ENCODE data around the gene RYR1. TPM values are rescaled to one million over a fixed set of nuclear protein-coding genes. Genes with fewer than 3 reads are reported as not detected.
"Not testable (repeated sequence)": the region's sequence is repeated elsewhere in the genome, so short reads cannot be mapped to it uniquely, and the experiment has no call there.

RYR1 gene
- polyA plus RNA-seq, 1 experiment = not detected

DNA sequence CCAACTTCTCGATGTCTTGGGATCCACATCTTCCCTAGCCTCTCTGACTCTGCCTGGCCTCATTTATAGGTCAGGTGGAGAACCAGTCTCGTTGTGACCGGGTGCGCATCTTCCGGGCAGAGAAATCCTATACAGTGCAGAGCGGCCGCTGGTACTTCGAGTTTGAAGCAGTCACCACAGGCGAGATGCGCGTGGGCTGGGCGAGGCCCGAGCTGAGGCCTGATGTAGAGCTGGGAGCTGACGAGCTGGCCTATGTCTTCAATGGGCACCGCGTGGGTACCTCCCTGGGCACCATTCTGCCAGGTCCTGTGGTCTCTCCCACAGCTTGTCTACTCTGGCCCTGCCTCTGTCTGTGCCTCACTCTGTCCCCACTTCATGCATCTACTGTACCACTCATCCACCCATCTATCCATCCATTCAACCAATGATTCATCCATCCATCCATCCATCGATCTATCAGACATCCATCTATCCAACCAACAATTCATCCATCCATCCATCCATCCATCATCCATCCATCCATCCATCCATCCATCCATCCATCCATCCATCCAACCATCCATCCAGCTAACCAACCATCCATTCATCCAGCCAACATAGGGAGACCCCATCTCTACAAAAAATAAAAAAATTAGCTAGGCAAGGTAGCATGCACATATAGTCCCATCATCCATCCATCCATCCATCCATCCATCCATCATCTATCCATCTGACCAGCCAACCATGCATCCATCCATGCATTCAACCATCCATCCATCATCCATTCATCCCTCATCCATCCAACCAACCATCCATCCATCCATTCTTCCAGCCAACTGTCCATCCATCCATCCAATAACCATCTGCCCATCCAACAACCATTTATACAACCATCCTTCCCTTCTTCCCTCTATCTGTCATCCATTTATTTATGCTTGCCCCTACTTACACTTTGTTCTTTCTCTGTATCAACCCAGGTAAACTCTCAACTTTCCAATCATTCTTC, 34.3 kb downstream of the RYR1 start:
- POLR2A ChIA-PET = interaction anchor here (0.5 kb wide), 1 partner anchor 470 kb away, joined by 5 read pairs; no protein-coding TSS in a partner anchor
- TF ChIP-seq CTCF (IDR thresholded peaks at IDR 0.05; ENCODE audit: low read depth, low read length) = no peak
- no peak for DNase-seq (ENCODE audit: low read depth, low spot score)
- Histone ChIP-seq H3K27me3 (ENCODE audit: control insufficient read depth, insufficient read depth, low read length) (peaks cover 4% of the 10 kb centered on the region), H3K27ac (ENCODE audit: low read depth, low read length) (no peak overlapping the region), H3K4me3 (ENCODE audit: low read depth, low read length) (no peak overlapping the region), H3K9me3 (ENCODE audit: control insufficient read depth, insufficient read depth, low read length) (peaks cover 8% of the 10 kb centered on the region; the same call in 1 of the 2 replicates)
- CTCF ChIA-PET = interaction anchor here (0.6 kb wide), 1 partner anchor 11 kb away, joined by 3 read pairs; no protein-coding TSS in a partner anchor

DNA sequence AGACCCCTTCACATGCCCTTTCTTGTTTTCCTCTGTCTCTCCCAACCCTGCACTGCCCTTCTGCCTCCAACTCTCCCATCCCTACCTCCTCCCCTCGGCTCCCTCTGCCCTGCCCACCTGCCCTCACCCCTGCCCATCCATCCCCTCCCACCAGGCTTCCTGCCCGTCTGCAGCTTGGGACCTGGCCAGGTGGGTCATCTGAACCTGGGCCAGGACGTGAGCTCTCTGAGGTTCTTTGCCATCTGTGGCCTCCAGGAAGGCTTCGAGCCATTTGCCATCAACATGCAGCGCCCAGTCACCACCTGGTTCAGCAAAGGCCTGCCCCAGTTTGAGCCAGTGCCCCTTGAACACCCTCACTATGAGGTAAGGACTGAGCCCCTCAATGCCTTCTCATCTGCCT, 35.7 kb downstream of the RYR1 start:
- Histone ChIP-seq H3K27ac (ENCODE audit: low read depth, low read length) (no peak overlapping the region), H3K27me3 (ENCODE audit: control insufficient read depth, insufficient read depth, low read length) (peaks cover 4% of the 10 kb centered on the region), H3K4me3 (ENCODE audit: low read depth, low read length) (no peak overlapping the region), H3K9me3 (ENCODE audit: control insufficient read depth, insufficient read depth, low read length) (peaks cover 6% of the 10 kb centered on the region; the same call in 1 of the 2 replicates)
- POLR2A ChIA-PET = no interaction called here
- CTCF ChIA-PET = no interaction called here
- no peak for DNase-seq (ENCODE audit: low read depth, low spot score)
- no peak for TF ChIP-seq CTCF (IDR thresholded peaks at IDR 0.05; ENCODE audit: low read depth, low read length)

- CTCF ChIA-PET = interaction anchor here (0.5 kb wide), 1 partner anchor 32 kb away, joined by 5 read pairs; no protein-coding TSS in a partner anchor
- Histone ChIP-seq H3K27me3 (ENCODE audit: control insufficient read depth, insufficient read depth, low read length) (peaks cover 4% of the 10 kb centered on the region), H3K27ac (ENCODE audit: low read depth, low read length) (no peak overlapping the region), H3K4me3 (ENCODE audit: low read depth, low read length) (no peak overlapping the region), H3K9me3 (ENCODE audit: control insufficient read depth, insufficient read depth, low read length) (peaks cover 4% of the 10 kb centered on the region; the same call in 1 of the 2 replicates)
- TF ChIP-seq CTCF (IDR thresholded peaks at IDR 0.05; ENCODE audit: low read depth, low read length) = no peak
- POLR2A ChIA-PET = no interaction called here
- DNase-seq (ENCODE audit: low read depth, low spot score) = no peak
Measured at GRCh38 chr19:38470788-38471480, 37.4 kb downstream of the RYR1 start.

DNA sequence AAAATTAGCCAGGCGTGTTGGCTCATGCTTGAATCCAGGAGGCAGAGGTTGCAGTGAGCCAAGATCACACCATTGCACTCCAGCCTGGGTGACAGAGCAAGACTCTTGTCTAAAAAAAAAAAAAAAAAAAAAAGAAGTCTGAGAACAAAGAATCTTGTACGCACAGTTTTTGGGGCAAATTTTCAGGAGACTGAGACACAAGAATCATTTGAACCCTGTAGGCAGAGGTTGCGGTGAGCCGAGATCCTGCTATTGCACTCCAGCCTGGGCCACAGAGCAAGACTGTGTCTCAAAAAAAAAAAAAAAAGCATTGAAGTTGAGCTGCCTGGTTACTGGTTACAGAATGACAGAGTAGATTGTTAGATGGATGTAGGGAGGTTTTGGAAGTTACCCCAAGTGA, 39.2 kb downstream of the RYR1 start:
- CTCF ChIA-PET; POLR2A ChIA-PET; H3K4me3 ChIP-seq (ENCODE audit: low read depth, low read length); H3K9me3 ChIP-seq (ENCODE audit: control insufficient read depth, insufficient read depth, low read length); H3K27ac ChIP-seq (ENCODE audit: low read depth, low read length); DNase-seq (ENCODE audit: low read depth, low spot score); H3K27me3 ChIP-seq (ENCODE audit: control insufficient read depth, insufficient read depth, low read length): not testable (repeated sequence)

- no peak overlapping the region for H3K27ac ChIP-seq (ENCODE audit: low read depth, low read length)
- DNase-seq (ENCODE audit: low read depth, low spot score) = no peak
- ChIA-PET POLR2A (no interaction called here), CTCF (no interaction called here)
- H3K27me3 ChIP-seq (ENCODE audit: control insufficient read depth, insufficient read depth, low read length) = peaks cover 4% of the 10 kb centered on the region
- no peak overlapping the region for H3K4me3 ChIP-seq (ENCODE audit: low read depth, low read length)
- no peak for TF ChIP-seq CTCF (IDR thresholded peaks at IDR 0.05; ENCODE audit: low read depth, low read length)
- H3K9me3 ChIP-seq (ENCODE audit: control insufficient read depth, insufficient read depth, low read length) = no peaks in the 10 kb centered on the region; the same call in 1 of the 2 replicates
Measured at GRCh38 chr19:38473201-38473600, 39.7 kb downstream of the RYR1 start.
